ENCODE measurements around the gene LIPG.
"Not testable (repeated sequence)": the region's sequence is repeated elsewhere in the genome, so short reads cannot be mapped to it uniquely, and the experiment has no call there.

Gene LIPG

DNA sequence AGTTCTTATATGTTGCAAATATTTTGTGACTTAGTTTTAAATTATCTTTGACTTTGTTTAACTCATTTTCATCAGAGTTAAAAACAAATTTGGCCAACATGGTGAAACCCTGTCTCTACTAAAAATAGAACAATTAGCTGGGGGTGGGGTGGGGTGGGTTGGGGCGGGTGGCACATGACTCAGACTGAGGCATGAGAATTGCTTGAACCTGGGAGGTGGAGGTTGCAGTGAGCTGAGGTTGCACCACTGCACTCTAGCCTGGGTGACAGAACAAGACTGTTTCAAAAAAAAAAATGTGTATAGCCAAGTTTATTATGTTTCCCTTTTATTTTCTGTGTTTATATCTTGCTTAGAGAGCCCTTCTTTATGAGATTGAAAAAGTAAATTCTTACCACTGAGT, 14.2 kb upstream of the LIPG start:
- DNase-seq, result no peak

DNA sequence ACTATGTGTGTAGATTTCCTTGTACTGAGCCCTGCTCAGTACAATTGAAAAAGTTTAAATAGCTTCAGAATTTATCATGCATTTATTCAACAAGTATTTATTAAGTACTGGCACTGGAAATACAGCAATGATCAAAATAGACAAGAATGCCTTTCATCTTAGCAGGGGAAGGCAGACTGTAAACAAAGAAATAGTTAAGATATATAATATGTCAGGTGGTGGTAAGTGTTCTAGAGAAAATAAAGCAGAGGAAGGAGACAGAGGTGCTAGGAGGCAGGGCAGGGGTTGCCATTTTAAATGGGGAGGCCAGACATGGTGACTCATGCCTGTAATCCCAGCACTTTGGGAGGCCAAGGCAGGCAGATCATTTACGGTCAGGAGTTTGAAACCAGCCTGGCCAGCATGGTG, 13.6 kb upstream of the LIPG start:
- no peak for DNase-seq

DNA sequence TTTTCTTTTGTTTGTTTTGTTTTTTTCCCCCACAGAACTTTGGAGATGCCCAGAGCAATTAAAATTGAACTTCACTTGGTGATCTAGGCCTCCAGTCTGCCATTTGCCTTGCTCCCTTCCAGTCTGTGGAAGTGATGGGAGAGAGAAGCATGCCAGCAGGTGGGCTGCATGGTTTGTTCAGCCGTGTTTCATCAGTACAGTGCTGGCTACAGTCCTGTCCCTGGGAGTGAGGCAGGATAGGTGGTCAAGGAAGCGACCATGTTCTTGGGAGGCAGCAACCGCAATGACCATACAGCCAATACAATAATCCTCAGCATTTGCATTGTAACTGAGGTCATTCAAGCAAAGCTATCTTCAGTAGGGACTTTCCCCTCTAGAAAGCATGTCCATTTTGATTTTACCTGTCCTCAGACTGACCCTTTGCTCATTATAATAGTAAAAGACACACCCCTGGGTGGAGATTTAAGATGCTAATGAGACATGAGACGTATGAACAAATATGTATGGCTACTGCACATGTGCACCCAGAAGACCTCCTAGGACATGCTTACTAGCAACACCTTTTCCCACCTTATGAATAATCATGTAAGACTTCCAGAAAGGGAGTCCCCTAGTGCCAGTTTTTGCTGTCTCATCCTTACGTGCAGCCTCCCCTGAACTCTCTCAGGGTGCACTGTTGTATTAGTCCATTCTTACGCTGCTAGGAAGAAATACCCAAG, 11.1 kb upstream of the LIPG start:
- no peak for DNase-seq

DNA sequence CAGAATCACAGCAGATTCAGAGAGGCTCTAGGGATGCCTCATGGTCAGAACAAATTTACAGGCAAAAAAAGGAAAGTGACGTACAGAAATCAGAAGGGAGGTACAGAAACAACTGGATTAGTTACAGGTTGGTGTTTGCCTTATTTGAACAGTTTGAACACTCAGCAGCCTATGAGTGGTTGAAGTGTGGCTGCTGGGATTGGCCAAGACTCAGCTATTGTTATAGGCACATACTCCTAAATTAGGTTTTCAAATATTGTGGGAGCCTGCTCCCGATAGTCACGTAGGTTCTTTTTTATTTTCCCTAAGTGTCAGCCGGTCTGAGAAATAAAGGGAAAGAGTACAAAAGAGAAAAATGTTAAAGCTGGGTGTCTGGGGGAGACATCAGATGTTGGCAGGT, 8.9 kb upstream of the LIPG start:
- no peak for DNase-seq

DNA sequence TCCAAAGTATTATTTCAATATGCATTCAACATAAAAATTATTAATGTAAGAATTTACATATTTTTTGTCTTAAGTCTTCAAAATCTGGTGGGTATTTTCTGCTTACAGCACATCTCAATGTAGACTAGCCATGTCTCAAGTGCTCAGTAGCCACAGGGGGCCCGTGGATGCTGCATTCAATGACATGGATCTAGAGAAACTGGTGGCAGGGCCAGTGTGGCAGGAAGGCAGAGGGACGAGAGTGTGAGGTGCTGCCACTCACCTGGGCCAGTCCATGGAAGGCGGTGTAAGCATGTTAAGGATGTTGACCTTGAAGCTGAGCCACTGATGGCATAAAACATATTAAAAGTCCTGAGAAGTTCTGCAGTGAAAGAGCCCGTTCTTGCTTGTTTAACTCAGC, 6.2 kb upstream of the LIPG start:
- no peak for DNase-seq

DNA sequence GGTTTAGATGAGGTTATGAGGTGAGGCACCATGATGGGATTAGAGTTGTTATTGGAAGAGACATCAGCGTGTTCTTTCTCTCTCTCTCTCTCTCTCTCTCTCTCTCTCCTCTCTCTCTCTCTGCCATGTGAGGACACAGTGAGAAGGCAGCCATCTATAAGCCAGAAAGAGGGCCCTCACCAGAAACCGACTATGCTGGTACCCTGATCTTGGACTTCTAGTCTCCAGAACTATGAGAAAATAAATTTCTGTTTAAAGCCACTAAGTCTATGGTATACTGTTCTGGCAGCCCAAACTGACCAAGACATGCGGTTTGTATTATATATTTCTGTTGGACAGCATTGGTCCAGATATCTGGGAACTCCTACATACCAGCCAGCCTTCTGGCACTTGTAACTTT, 3.5 kb upstream of the LIPG start:
- DNase-seq, result no peak

DNA sequence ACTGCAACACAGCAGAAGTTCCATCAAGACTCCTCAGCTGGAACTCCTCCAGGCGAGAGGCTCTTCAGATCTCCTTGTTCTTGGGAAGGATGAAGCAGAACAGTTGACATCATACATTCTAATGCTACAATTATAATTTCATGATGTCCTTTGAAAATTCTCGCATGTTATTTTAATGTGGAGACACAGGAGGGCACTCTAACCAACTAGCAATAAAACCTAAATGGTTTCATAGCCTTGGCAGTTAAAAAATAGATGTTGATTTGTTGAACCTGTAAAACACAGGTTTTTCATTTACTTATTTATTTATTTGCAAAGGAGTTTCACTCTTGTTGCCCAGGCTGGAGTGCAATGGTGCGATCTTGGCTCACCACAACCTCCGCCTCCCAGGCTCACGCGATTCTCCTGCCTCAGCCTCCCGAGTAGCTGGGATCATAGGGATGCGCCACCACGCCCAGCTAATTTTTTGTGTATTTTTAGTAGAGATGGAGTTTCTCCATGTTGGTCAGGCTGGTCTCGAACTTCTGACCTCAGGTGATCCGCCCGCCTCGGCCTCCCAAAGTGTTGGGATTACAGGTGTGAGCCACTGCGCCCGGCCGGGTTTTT, 2.4 kb upstream of the LIPG start:
- DNase-seq, result peak; percentile 37

DNA sequence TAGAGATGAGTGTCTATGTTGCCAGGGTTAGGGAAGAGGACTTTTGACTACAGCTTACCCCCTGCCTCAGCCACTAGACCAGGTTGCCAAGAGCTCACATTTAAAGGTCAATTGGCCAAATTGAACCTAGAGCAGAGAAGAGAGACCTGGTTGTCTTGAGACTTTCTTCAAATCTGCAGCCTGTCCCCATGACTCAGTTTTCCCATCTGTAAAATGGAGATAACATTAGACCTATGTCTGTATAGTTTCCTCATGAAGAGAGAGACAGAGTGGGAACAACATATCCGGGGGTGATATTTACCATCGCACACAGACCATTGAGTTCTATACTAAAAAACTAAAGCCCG, 1.6 kb upstream of the LIPG start:
- no peak for DNase-seq

DNA sequence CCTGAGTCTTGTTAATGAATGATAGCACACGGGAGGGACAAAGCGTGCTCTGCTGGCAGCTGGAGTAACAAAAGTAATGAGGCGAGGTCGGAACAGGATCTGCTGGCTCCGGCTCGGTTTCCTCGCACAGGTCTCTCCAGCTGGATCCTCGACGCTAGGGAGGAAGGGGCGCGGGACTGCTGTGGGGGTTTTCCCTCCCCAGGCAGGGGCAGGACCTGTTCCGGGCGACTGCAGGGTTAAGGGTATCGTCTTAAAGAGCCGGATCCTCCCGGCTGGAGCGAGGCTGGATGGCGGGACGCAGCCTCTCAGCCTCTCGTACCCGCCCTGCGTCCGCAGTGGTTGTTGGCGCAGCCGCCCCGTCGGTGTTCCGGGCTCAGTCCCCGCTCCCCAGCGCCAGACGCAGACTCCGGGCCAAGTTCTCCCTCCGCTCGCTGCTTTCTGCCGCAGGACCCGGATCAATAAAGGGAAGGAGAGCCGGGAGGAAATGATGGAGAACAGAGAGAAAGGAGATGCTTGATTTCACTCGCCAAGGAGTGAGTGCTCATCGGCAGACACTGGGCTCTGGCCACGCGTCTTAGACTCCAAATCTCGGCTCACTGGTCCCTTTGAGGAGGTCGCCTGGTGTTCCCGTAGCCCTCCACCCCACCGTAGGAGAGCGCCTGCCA, 1.1 kb upstream of the LIPG start:
- DNase-seq, result peak; percentile 47

DNA sequence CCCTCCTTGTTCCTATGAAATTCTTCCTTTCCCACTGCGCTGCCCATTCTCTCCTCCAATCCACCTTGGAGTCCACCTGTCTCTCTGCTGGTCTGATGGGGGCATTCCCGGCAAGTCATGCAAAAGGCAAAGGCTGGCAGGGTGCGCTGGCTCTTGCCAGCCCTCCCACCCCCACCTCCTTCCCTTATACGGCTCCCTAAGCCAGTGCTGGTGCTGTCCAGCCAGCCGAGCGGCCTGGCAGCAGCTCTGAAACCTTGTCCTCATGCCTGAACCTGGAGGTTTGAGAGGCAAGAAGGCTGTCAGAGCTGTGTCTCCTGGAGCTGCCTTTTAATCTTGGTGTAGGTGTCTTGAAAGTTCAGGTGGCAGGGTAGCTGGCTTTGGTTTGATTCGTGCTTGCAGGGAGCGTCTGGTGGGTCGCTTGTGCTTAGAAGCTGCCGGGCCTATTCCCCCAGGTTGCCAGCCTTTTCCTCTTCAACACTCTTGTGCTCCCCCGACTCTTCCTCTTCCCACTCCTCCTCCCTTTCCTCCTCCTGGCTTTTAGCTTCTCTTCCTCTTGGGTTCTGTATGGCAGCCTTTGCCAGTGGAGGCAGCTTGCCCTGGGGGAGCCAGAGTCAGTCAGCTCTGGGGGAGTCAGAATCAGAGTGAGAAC, 748 bp downstream of the LIPG start:
- DNase-seq, result no peak

DNA sequence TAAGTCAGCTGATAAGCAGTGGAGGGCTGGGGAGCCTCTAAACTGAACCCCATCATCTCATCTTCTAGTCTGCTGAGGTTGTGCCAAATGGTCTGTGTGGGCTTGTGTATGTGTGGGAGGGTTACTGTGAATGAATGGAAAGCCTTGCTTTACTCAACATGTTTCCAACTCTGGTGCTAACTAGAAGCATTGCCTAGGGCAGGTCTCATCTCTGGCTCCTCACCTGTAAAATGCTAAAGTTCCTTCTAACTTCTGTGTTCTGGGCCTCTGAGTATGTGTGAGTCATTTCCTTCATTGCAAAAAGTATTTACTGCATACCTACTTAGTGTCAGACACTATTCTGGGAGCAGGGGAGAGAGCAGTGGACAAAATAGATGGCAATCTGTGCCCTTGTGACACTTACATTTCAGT, 1.3 kb downstream of the LIPG start:
- no peak for DNase-seq

DNA sequence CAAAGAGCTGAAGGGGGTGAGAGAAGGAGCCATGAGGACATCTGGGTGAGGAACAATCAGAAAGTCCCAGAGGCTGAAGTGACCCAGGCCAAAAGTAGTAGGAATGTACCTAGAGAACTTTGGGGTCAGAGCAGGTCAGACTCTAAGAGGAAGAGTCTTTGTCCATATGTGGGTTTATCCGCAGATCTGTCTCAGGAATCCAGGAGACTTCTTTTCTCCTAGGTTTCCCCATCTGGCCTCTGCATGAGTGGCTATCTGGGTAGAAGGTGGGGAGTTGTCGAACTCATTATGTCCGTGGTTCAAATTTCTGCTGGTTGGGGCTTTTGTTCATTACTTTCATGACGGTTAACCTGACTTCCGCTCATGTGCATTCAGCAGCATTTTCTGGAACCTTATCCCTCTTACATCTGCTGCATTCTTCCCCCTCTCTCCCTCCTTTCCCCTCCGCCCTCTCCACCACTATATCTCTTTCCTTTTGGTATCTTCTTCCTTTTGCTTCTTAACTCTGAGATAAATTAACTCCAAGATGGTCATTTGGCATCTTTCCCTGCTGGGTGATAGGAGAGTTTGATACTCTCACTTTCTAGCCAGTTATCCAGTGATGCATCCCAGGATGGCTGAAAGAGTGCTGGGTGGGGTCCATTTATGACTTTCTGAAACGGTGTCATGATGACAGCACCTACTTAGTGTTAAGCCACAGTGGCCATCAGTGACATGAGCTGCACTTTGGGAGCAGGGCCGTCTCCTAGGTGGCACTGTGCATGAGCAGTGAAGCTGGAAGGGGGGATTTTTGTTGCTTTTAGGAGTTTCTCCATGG, 2.1 kb downstream of the LIPG start:
- no peak for DNase-seq

DNA sequence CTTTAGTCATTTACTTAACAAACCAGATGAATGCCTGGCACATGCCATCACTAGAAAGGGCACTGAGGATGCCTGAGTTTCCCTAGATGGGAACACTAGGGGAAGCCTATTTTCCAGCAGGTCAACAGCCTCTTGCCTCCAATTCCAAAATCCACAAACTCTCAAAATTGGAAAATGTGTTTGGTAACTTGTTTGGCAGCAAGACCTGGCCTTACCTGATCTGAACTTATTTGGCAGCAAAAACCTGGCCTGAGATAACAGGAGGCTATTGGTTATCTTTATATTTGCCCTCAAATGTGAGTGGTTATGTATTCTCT, 2.6 kb downstream of the LIPG start:
- DNase-seq, result no peak

DNA sequence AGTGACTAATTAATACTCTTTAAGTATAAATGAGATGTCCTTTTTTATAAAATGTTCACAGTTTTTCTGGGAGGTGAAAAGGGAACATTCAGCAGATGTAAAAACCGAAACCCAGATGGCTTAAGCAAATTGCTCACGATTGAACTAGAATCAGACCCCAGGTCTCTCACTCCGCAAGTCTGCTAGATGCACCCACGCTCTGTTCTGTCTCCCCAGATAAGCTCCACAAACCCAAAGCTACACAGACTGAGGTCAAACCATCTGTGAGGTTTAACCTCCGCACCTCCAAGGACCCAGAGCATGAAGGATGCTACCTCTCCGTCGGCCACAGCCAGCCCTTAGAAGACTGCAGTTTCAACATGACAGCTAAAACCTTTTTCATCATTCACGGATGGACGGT, 3.2 kb downstream of the LIPG start:
- DNase-seq, result no peak

DNA sequence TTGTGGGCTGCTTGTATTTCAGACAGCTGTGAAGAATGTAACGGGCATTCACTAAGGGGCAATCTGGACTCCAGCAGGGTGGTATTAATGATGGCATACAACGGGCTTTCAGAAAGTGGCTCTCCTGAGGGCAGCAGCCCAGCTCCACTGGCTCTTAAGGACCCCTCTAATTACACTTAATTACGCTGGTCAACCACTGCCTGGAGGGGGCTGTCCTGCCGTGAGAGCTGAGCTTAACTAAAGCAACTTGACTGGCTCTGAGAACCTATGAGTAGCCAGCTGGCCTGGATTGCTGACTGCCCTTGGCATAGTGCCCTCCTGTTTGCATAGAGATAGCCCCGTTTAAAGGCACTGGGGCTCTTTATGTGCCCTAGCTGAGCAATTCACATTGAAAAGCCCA, 3.8 kb downstream of the LIPG start:
- peak; percentile 24 for DNase-seq

DNA sequence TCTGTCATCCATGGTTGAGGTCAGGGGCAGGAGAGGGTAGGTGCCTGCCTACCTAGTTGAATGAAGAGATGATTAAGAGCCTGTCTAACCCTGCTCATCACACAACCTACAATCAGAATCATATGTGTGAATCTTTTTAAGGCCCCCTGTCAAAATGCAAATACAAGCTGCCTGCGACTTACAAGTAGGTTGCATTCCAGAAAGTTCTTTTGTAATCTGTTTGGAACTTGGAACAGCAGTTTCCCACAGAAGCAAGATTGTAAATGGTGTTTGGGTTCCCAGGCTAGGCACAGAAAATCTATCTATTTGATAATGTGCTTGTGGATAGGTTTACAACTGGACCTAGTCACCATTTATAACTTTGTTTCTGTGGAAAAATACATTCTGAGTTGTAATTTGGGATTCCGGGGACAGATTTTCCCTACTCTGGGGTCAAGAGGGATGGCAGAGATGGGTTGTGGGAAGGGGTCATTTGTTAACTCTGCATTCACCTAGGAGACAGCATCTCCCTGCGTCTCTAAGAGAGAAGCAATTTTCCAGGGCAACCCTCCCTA, 4.4 kb downstream of the LIPG start:
- DNase-seq, result no peak

DNA sequence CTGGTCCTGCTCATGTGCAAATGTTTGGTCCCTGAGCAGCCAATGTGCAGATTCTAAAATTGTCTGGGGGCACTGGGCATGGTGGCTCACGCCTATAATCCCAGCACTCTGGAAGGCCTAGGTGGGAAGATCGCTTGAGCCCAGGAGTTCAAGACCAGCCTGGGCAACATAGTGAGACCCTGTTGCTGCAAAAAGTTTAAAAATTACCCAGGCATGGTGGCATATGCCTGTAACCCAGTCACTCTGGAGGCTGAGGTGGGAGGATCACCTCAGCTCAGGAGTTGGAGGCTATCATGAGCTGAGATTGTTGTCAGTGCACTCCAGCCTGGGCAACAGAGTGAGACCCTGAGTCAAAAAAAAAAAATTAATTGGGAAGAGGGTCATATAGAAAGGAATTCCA, 5.1 kb downstream of the LIPG start:
- no peak for DNase-seq

DNA sequence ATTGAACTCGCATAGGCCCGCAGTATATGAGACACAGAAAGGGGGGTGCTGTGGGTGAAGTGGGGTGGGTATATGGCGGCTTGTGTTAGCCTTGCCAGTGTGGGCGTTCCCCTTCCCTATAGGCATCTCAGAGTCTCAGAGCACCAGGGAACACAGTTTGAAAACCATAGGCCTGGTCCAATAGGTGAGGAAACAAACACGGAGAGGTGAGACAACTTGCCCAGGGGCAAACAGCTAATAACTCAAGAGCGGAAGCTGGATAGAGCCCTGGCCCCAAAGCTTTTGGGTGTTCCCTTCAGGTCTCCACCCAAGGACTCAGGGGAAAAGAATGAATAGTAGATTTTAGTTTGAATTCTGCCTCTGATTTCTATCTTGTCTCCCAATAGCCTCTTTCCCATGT, 7.9 kb downstream of the LIPG start:
- no peak for DNase-seq

DNA sequence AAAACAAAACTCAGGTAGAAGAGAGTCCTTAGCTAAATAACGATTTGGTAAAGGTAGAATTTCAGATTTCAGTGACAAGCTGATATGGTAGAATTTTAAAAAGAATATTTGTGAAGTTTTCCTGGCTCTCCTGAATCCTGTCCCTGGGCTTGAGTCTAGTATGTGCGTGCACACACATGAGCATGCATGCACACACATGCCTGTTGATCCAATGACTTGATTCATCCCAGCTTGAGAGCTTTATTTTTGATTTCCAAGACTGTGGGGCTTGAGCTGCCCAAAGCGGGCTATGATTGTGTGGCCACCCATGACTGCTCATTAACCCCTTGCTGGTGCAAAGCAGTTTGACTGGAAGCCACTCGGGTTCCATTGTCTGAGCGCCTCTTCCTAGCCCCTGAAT, 9.0 kb downstream of the LIPG start:
- DNase-seq, result no peak

DNA sequence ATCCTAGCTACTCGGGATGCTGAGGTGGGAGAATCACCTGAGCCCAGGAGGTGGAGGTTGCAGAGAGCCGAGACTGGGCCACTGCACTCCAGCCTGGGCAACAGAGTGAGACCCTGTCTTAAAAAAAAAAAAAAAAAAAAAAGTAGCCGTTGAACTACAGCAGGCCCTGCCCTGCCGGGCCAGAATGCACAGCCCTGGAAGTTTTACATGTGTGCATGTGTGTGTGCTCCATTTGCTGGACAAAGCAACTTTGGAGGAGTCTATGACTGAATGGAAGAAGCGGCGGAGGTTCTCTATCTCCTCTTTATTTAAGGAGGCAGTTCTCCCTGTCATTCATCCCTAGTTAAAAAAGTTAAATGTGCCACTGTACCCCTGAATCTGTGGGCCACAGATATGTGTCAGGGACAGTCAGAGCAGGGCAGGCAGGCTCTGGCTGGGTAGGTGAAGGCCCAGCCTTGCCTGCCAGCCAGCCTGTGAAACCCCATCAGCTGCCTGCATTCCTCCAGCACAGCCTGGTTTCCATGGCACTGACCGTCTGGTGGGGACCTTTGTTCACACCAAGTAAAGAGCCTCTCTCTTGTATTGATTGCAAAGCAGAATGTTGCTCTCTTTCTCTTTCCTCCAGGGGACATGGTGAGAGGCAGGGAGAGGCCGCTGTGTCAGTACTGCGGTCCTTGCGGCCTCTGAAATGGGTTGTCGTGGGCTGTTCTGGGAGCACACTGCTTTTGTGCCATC, 10.9 kb downstream of the LIPG start:
- DNase-seq, result no peak

DNA sequence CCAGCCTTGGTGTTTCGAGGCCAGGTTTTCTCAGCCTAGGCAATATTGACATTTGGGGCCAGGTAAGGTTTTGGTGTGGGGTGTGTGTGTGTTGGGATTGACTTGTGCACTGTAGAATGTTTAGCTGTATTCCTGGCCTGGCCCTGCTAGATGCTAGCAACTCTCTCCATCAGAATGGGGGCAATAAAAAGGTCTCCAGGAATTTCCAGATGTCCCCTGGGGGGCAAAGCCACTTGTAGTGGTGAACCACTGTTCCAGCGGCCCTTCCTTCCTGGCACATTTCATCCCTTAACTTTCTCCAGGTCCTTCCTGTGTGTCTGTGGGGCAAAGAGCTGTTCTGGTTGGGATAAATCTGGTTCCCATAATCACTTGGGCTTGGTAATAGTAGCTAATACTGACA, 12.0 kb downstream of the LIPG start:
- no peak for DNase-seq

DNA sequence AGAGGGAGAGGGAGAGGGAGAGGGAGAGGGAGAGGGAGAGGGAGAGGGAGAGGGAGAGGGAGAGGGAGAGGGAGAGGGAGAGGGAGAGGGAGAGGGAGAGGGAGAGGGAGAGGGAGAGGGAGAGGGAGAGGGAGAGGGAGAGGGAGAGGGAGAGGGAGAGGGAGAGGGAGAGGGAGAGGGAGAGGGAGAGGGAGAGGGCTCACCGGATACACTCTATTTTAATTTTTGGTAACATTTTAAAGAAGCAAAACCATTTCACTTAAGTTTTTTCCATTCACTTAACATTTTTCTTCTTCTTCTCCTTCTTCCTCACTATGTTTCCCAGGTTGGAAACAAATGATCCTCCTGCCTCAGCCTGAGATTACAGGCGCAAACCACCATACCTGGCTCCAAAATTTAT, 17.2 kb downstream of the LIPG start:
- DNase-seq, result not testable (repeated sequence)
